Fibroblast of the aortic adventitia (primary cell): ENCODE measurements around the gene PNPLA1. TPM values are rescaled to one million over a fixed set of nuclear protein-coding genes. Genes with fewer than 3 reads are reported as not detected.

Experiments
- DNase-seq: peaks from one replicate; pipeline ENCODE4 v3.0.0-alpha.2; 2010; ENCODE audit warnings: low read depth
- H3K4me3 ChIP-seq: 2 replicates; pipeline ENCODE4 v1.5.1; 2011; ENCODE audit warnings: low read depth, mild to moderate bottlenecking, control low read depth, low read length, moderate library complexity
- CTCF ChIP-seq: IDR thresholded peaks from 2 replicates; pipeline ENCODE4 v1.5.1; 2011; ENCODE audit warnings: mild to moderate bottlenecking, low read length, control low read depth, inconsistent platforms; ENCODE audit not compliant: insufficient read depth
- total RNA-seq: library from RNA; depleted of rRNA; stranded (reverse); fragments of >200 nt; gene quantifications from 2 replicates; pipeline ENCODE4 v1.2.3, GENCODE V29; 2012; ENCODE audit warnings: low replicate concordance

PNPLA1 gene
- total RNA-seq, 1 donor, result 0.09 TPM

- no peak for DNase-seq
- no peak overlapping the region for H3K4me3 ChIP-seq
- TF ChIP-seq CTCF, result no peak
Measured at GRCh38 chr6:36273067-36273466, 3.2 kb downstream of the PNPLA1 start.

DNA sequence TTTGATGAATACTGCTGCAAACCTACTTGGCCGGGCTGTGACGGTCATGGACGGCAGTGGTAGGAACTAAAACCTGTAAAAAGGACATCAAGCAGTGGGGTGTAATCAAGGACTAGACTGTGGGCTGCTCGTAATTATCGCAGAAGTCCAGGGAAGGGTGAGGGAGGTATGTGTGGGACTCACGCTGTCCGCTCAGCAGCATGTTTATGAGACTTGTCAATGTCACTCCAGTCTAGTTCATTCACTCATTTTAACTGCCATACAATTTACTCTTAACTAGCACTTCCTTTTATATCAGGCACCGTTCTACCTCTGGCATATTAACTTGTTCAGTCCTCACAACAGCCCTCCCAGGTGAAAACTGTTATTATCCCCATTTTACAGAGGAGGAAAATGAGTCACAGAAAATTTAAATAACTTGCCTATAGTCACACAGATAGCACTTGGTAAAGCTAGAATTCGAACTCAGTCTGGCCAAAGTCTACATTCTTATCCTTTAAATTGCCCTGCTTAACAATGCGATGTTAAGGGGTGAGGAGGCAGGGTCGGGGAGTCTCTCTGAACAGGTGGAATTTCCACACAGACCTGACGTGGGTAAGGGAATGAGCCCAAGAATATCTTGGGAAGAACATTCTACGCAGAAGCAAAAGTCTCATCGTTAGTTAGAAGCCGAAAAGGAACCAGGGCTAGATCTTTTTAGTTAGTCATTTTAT lies 4.1 kb downstream of the PNPLA1 start:
- no peak for TF ChIP-seq CTCF
- DNase-seq, result no peak
- no peak overlapping the region for H3K4me3 ChIP-seq

GRCh38 chr6:36276581-36277536 lies 7.0 kb downstream of the PNPLA1 start:
- H3K4me3 ChIP-seq, result no peak overlapping the region
- no peak for TF ChIP-seq CTCF
- no peak for DNase-seq

DNA sequence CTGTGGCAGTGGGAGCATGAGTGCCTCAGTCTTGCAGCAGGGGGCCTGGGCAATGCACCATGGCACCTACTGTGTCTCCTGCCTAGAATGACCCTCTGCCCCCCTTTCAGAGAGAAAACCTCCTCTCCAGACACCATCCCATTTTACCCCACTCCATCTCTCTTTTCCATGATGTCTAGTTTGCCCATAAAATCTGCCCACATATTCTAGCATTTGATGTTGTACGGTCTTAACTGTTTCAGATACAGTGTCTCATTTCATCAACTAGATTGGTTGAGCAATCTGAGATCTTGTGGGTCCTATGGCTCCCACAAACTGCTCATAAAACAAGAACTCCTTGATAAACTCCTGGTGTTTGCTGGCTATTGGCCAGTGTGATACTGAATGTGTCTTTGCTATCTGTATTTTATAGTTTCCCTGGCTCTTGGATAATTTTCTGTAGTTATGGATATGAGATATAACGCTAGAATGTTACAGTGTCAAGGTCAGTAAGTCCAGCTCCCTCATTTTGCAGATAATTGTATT lies 8.1 kb downstream of the PNPLA1 start:
- no peak overlapping the region for H3K4me3 ChIP-seq
- TF ChIP-seq CTCF, result no peak
- no peak for DNase-seq

GRCh38 chr6:36280467-36280866 lies 10.6 kb downstream of the PNPLA1 start:
- H3K4me3 ChIP-seq, result no peak overlapping the region
- no peak for TF ChIP-seq CTCF
- no peak for DNase-seq

GRCh38 chr6:36280983-36281382 lies 11.1 kb downstream of the PNPLA1 start:
- no peak for DNase-seq
- no peak overlapping the region for H3K4me3 ChIP-seq
- TF ChIP-seq CTCF, result no peak
